GM12801 (cell line): ENCODE data around the gene THOP1.

Experiments used
- TF ChIP-seq, protein P1 (sequence below): IDR thresholded peaks from one replicate; pipeline ENCODE4 v1.5.1; 2011; ENCODE audit warnings: control low read depth; ENCODE audit not compliant: insufficient read length; ENCODE audit errors: extremely low read depth

The THOP1 gene

DNA sequence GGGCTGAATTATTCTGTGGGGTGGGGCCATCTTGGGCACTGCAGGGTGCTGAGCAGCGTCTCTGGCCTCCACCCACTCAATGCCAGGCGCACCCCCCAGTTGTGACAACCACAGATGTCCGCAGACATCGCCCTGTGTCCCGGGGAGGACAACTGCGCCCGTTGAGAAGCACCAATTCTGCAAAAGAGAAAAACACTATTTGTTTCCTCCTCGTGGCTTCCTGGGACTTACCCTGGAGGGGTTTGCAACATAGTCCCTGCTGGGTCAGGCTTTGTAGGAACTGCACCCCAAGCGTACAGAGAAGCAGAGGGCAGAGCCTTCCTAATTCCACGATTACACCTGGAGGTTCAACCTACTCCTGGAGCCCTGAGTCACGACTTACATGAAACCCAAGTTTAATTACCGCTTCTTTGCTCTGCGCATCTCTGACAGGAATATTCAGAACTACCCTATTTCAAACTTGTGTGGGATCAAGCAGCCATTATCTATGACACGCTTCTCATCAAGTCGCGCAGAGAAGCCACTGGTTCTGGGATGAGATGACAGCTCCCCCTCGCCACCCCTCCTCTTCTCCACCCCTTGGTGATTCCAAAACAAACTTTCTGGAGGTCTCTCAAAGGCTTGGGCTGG is 34.4 kb upstream of the THOP1 start:
- TF ChIP-seq, protein P1, sequence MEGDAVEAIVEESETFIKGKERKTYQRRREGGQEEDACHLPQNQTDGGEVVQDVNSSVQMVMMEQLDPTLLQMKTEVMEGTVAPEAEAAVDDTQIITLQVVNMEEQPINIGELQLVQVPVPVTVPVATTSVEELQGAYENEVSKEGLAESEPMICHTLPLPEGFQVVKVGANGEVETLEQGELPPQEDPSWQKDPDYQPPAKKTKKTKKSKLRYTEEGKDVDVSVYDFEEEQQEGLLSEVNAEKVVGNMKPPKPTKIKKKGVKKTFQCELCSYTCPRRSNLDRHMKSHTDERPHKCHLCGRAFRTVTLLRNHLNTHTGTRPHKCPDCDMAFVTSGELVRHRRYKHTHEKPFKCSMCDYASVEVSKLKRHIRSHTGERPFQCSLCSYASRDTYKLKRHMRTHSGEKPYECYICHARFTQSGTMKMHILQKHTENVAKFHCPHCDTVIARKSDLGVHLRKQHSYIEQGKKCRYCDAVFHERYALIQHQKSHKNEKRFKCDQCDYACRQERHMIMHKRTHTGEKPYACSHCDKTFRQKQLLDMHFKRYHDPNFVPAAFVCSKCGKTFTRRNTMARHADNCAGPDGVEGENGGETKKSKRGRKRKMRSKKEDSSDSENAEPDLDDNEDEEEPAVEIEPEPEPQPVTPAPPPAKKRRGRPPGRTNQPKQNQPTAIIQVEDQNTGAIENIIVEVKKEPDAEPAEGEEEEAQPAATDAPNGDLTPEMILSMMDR, result no peak

DNA sequence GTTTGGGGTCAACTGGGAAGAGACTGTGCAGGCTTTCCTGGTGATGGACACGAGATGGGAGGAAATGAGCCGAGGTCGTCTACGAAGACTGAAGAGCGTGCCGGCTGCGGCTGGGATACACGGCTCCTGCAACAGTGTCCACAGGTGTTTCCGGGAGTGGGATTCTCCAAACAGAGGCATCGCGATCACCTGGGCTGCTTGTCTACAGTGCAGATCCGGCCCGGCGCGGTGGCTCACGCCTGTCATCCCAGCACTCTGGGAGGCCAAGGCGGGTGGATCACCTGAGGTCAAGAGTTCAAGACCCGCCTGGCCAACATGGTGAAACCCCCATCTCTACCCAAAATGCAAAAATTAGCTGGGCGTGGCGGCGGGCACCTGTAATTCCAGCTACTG is 33.9 kb upstream of the THOP1 start:
- TF ChIP-seq, protein P1, result no peak

DNA sequence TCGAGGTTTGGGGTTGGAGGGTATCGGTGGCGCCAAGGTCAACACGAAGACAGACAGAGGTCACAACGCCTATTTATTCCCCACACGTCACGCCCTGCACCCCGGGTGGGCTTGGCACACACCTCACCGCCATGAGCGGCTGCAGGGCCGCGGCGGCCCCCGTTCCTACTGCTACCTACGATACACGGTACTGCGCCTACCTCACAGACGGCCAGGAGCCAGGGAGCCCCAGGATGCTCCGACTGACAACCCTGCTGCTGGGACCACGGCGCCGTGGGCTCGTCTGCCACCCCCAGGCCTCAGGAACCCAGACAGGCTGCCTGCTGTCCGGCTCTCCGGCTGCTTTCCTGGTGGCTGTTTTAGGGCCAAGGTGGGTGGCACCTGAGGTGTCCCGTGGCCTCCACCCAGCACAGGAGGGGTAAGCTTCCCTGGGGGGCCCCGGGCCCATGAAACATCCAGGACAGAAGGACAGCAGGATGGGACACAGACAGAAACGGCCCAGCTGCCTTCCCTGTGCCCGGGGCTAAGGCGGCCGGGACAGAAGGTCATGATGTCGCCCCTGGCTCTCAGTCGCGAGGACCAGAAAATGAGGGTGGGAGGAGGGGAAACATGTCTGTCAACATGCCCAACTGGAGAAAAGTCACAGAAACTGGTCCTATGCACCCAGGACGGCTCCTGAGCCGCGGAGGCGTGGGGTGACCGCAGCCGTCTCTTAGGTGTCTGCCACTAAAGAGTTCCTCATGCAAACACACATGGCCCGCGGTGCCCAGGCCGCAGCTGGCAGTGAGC is 30.4 kb upstream of the THOP1 start:
- TF ChIP-seq, protein P1, result no peak

DNA sequence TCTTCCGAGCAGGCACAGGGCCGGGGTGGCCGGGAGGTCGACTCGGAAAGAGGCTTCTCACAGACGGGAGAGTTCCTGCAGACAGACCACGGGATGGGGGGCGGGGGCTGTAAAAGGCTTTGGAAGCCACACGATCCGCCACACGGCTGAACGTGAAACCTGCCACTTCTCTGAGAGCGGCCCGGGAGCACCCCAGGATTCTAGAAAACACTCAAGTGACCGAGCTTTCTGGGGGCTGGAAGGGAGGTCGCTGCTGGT is 29.9 kb upstream of the THOP1 start:
- TF ChIP-seq, protein P1, result no peak

DNA sequence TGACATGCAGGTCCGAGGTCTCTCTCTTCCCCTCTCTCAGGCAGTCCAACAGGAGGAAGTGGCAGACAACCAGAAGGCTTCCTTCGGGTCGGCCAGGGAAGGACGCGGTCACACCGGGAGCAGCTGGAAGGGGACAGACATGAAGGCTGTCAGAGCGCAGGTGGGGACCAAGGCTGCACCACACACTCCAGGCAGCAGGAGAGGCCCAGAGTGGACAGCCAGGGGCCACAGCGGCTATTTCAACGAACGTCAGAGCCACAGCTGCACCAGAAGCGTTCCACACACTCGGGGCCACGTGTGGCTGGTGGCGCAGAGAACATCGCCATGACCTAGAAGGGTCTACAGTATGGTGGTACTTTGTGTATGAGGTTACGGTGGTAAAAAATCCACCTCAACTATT is 29.5 kb upstream of the THOP1 start:
- TF ChIP-seq, protein P1, result no peak

DNA sequence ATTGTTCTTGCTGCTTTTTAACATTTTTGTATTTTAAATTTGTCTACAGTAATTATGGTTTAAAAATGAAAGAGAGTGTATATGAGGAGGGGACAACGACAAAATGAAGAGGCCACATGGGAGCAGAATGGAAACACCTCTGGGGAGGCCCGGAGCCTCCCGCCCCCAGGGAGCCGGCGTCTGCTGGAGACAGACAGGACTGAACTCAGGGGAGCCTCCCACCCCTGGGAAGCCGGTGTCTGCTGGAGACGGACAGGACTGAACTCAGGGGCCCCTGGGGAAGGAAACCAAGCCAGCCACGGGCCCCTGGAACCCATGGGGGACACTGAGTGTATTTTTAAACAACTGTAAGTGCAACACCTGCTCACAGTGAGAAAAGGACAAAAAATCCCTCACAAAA is 28.8 kb upstream of the THOP1 start:
- TF ChIP-seq, protein P1, result no peak

DNA sequence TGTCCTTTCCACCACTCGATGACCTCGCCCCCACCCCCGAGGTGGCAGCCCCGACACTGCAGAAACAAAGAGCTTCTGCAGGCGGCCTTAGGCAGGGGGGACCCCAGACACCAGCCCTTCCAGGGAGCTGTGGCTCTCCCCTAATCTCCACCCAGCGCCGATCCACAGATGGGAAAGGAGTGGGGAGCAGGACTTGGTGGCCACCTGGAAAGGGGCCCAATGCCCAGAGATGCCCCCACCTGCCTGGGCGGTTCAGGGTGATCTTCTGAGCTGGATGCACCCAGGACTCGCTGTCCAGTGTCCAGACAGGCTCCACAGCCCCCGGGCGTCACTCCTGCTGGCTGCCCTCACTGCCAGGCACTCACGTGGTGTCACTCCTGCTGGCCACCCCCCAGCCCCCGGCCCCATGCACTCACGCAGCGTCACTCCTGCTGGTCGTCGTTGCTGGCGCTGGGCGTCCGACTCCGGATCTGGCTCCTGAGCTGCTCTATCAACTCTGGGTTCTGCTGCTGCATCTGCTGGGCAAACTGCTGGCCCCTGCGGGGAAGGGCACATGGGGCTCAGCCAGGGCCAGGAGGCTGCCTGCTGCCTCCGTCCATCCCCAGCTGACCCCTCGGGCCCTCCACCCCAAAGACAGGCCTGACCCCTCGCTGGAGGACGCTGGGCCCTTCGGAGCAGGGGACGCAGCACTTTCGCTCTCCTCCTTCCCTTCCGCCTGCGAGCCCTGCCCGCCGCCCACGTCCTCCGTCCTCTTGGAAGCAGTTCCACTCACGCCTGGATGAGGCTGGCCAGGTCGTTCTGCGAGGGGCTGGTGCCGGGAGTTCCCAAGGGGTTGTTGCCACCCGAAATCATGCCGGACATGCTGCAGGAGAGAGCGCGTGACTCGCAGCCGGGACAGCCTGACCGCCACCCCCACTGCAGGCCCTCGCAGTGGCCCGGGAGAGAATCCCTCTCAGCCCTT is 28.1 kb upstream of the THOP1 start:
- TF ChIP-seq, protein P1, result no peak
